ENCODE data around the gene CTNNA3. TPM values are rescaled to one million over a fixed set of nuclear protein-coding genes. Genes with fewer than 3 reads are reported as not detected.

Gene CTNNA3
- total and polyA plus RNA-seq, 2 donors (not counting 3 experiments of a cell fraction or from before 2014, with no cell fraction given): not detected

GRCh38 chr10:66350622-66351399, 1345.2 kb downstream of the CTNNA3 start:
- H3K79me2 ChIP-seq (ENCODE audit: control insufficient read depth, insufficient read depth, low read length): no peaks in the 10 kb centered on the region
- no peaks in the 10 kb centered on the region for H3K36me3 ChIP-seq (ENCODE audit: control insufficient read depth in 2 of 2, extremely low read depth in 1 of 2, insufficient read depth in 2 of 2, low read length in 2 of 2)
- H3K9me1 ChIP-seq (replicated peaks; ENCODE audit: control insufficient read depth, extremely low read depth, insufficient read depth, low read length): no peaks in the 10 kb centered on the region
- no peak for DNase-seq (ENCODE audit: low read depth, low spot score)
- TF ChIP-seq CTCF (IDR thresholded peaks at IDR 0.05; ENCODE audit: extremely low read depth in 1 of 2, insufficient read depth in 1 of 2, low read depth in 1 of 2, low read length in 2 of 2): no peak
- no peak for TF ChIP-seq POLR2AphosphoS5 (IDR thresholded peaks at IDR 0.05; ENCODE audit: insufficient read depth, low read depth, low read length)
- no peak overlapping the region for H3K4me2 ChIP-seq (ENCODE audit: insufficient read depth, low read length)
- H3K9ac ChIP-seq (replicated peaks; ENCODE audit: extremely low read depth, insufficient read depth, low read length): no peak overlapping the region
- H4K20me1 ChIP-seq (replicated peaks; ENCODE audit: control insufficient read depth, extremely low read depth, insufficient read depth, low read length): no peaks in the 10 kb centered on the region
- no peak overlapping the region for H3K27ac ChIP-seq (ENCODE audit: insufficient read depth, low read depth, low read length)
- no peak for FAIRE-seq
- no TSS peak for BruUV-seq (replicated peaks)
- H3K27me3 ChIP-seq (ENCODE audit: control insufficient read depth in 2 of 2, insufficient read depth in 2 of 2, low read length in 2 of 2): no peaks in the 10 kb centered on the region
- no peak overlapping the region for H2AFZ ChIP-seq (ENCODE audit: low read depth, low read length)
- intact Hi-C loops (cut with micrococcal nuclease) (no loop called here), dilution Hi-C loops (cut with MboI; ENCODE audit: extremely low pct_ligation_motif_present, low sequenced_read_pairs) (no loop called here)
- H3K4me1 ChIP-seq (ENCODE audit: control insufficient read depth, extremely low read depth, insufficient read depth, low read length): no peaks in the 10 kb centered on the region
- ChIA-PET CTCF (no interaction called here), POLR2A (no interaction called here)
- no peak overlapping the region for H3K4me3 ChIP-seq (replicated peaks in 1 of 3; ENCODE audit: insufficient read depth in 1 of 3, low read depth in 1 of 3, low read length in 3 of 3)
- H3K9me3 ChIP-seq (replicated peaks; ENCODE audit: control insufficient read depth, insufficient read depth, low read length): no peaks in the 10 kb centered on the region

GRCh38 chr10:66349726-66350125, 1346.3 kb downstream of the CTNNA3 start:
- Histone ChIP-seq H2AFZ (ENCODE audit: low read depth, low read length) (no peak overlapping the region), H3K4me3 (replicated peaks in 1 of 3; ENCODE audit: insufficient read depth in 1 of 3, low read depth in 1 of 3, low read length in 3 of 3) (no peak overlapping the region), H3K79me2 (ENCODE audit: control insufficient read depth, insufficient read depth, low read length) (no peaks in the 10 kb centered on the region), H3K4me2 (ENCODE audit: insufficient read depth, low read length) (no peak overlapping the region), H3K27ac (ENCODE audit: insufficient read depth, low read depth, low read length) (no peak overlapping the region), H3K9me3 (replicated peaks; ENCODE audit: control insufficient read depth, insufficient read depth, low read length) (no peaks in the 10 kb centered on the region), H3K36me3 (ENCODE audit: control insufficient read depth in 2 of 2, extremely low read depth in 1 of 2, insufficient read depth in 2 of 2, low read length in 2 of 2) (no peaks in the 10 kb centered on the region), H4K20me1 (replicated peaks; ENCODE audit: control insufficient read depth, extremely low read depth, insufficient read depth, low read length) (no peaks in the 10 kb centered on the region), H3K4me1 (ENCODE audit: control insufficient read depth, extremely low read depth, insufficient read depth, low read length) (no peaks in the 10 kb centered on the region), H3K27me3 (ENCODE audit: control insufficient read depth in 2 of 2, insufficient read depth in 2 of 2, low read length in 2 of 2) (no peaks in the 10 kb centered on the region), H3K9me1 (replicated peaks; ENCODE audit: control insufficient read depth, extremely low read depth, insufficient read depth, low read length) (no peaks in the 10 kb centered on the region), H3K9ac (replicated peaks; ENCODE audit: extremely low read depth, insufficient read depth, low read length) (no peak overlapping the region)
- dilution Hi-C loops (cut with MboI; ENCODE audit: extremely low pct_ligation_motif_present, low sequenced_read_pairs): no loop called here
- ChIA-PET POLR2A (no interaction called here), CTCF (no interaction called here)
- TF ChIP-seq GATA2 (IDR thresholded peaks at IDR 0.05; ENCODE audit: insufficient read depth, insufficient read length, low read depth, low read length) (no peak), POLR2AphosphoS5 (IDR thresholded peaks at IDR 0.05; ENCODE audit: insufficient read depth, low read depth, low read length) (no peak), EZH2 (IDR thresholded peaks at IDR 0.05; ENCODE audit: borderline replicate concordance, low read depth, low read length, severe bottlenecking) (no peak), JUN (IDR thresholded peaks at IDR 0.05; ENCODE audit: borderline replicate concordance, insufficient read depth, insufficient read length, low read depth) (no peak), FOS (IDR thresholded peaks at IDR 0.05; ENCODE audit: borderline replicate concordance, insufficient read depth, low read length) (no peak), MYC (IDR thresholded peaks at IDR 0.05; ENCODE audit: low read depth, low read length) (no peak), POLR2A (IDR thresholded peaks at IDR 0.05; ENCODE audit: low read depth, low read length) (no peak), CTCF (IDR thresholded peaks at IDR 0.05; ENCODE audit: extremely low read depth in 1 of 2, insufficient read depth in 1 of 2, low read depth in 1 of 2, low read length in 2 of 2) (no peak)
- TF ChIP-seq, protein P1, sequence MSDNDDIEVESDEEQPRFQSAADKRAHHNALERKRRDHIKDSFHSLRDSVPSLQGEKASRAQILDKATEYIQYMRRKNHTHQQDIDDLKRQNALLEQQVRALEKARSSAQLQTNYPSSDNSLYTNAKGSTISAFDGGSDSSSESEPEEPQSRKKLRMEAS (IDR thresholded peaks at IDR 0.05; ENCODE audit: insufficient read depth, insufficient read length): no peak
- intact Hi-C loops (cut with micrococcal nuclease): no loop called here
- no TSS peak for BruUV-seq (replicated peaks)
- DNase-seq (ENCODE audit: low read depth, low spot score) (no peak), FAIRE-seq (no peak)
